ENCODE results near the gene SCUBE1.

- TF ChIP-seq CTCF (IDR thresholded peaks at IDR 0.05) (peak; percentile 14; the same call in 1 of the 2 replicates), USF2 (IDR thresholded peaks at IDR 0.05; ENCODE audit: borderline replicate concordance, low read depth, low read length) (no peak), RCOR1 (IDR thresholded peaks at IDR 0.05; ENCODE audit: low read length) (no peak), ELF1 (IDR thresholded peaks at IDR 0.05) (no peak), YY1 (IDR thresholded peaks at IDR 0.05; ENCODE audit: low read depth) (no peak), IRF3 (IDR thresholded peaks at IDR 0.05; ENCODE audit: low read depth, low read length) (no peak), RFX5 (IDR thresholded peaks at IDR 0.05; ENCODE audit: low read length) (no peak), MAX (IDR thresholded peaks at IDR 0.05; ENCODE audit: low read depth) (no peak), EZH2phosphoT487 (IDR thresholded peaks at IDR 0.05; ENCODE audit: borderline replicate concordance, low read depth) (no peak), GATA2 (CRISPR knock-in tag; IDR thresholded peaks at IDR 0.05) (no peak), EP300 (IDR thresholded peaks at IDR 0.05; ENCODE audit: borderline replicate concordance in 1 of 2, low read depth in 1 of 2, low read length in 1 of 2) (no peak)
These were observed 183.5 kb downstream of the SCUBE1 start for GRCh38 chr22:43159484-43160178.

Data from SK-N-SH (cell line).